Measurements from ENCODE around the gene MACIR. TPM values are rescaled to one million over a fixed set of nuclear protein-coding genes. Genes with fewer than 3 reads are reported as not detected.

The MACIR gene
- total RNA-seq, 4 donors from 2014 or later, result 21.7 to 72.8 (median 47.7) TPM

GRCh38 chr5:103298117-103298516, 39.6 kb downstream of the MACIR start:
- TF ChIP-seq, protein P1, sequence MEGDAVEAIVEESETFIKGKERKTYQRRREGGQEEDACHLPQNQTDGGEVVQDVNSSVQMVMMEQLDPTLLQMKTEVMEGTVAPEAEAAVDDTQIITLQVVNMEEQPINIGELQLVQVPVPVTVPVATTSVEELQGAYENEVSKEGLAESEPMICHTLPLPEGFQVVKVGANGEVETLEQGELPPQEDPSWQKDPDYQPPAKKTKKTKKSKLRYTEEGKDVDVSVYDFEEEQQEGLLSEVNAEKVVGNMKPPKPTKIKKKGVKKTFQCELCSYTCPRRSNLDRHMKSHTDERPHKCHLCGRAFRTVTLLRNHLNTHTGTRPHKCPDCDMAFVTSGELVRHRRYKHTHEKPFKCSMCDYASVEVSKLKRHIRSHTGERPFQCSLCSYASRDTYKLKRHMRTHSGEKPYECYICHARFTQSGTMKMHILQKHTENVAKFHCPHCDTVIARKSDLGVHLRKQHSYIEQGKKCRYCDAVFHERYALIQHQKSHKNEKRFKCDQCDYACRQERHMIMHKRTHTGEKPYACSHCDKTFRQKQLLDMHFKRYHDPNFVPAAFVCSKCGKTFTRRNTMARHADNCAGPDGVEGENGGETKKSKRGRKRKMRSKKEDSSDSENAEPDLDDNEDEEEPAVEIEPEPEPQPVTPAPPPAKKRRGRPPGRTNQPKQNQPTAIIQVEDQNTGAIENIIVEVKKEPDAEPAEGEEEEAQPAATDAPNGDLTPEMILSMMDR (IDR thresholded peaks at IDR 0.05), result no peak
- TF ChIP-seq POLR2A (IDR thresholded peaks at IDR 0.05) (no peak), EP300 (IDR thresholded peaks at IDR 0.05; ENCODE audit: low read depth) (no peak), POLR2AphosphoS5 (IDR thresholded peaks at IDR 0.05) (no peak)
- WGBS, 2 donors (ENCODE audit: low coverage in 1 of 2), result 81 to 87% methylated on average over 1 of the region's 1 CpG
- Histone ChIP-seq H3K27ac (no peak overlapping the region), H3K4me1 (no peaks in the 10 kb centered on the region), H3K9me3 (no peaks in the 10 kb centered on the region), H3K4me3 (no peak overlapping the region), H3K27me3 (no peaks in the 10 kb centered on the region), H3K36me3 (no peaks in the 10 kb centered on the region)
- intact Hi-C loops (cut with DNase I; ENCODE audit: low total_unique reads), result no loop called here
- DNase-seq, result no peak
- in situ Hi-C loops (cut with MboI; ENCODE audit: low pct_ligation_motif_present in 1 of 4, low pct_unique_long_range_greater_than_20kb in 1 of 4, low sequenced_read_pairs in 3 of 4), result no loop called here

GRCh38 chr5:103298607-103299188, 40.1 kb downstream of the MACIR start:
- no peaks in the 10 kb centered on the region for H3K9me3 ChIP-seq
- 82 to 90% methylated on average over 4 of the region's 4 CpGs for WGBS, 2 donors (ENCODE audit: low coverage in 1 of 2)
- no peak for DNase-seq
- in situ Hi-C loops (cut with MboI; ENCODE audit: low pct_ligation_motif_present in 1 of 4, low pct_unique_long_range_greater_than_20kb in 1 of 4, low sequenced_read_pairs in 3 of 4), result no loop called here
- no peak overlapping the region for H3K27ac ChIP-seq
- no peak for TF ChIP-seq POLR2AphosphoS5 (IDR thresholded peaks at IDR 0.05)
- TF ChIP-seq, protein P1 (IDR thresholded peaks at IDR 0.05), result no peak
- TF ChIP-seq EP300 (IDR thresholded peaks at IDR 0.05; ENCODE audit: low read depth), result no peak
- no peak for TF ChIP-seq POLR2A (IDR thresholded peaks at IDR 0.05)
- H3K36me3 ChIP-seq, result no peaks in the 10 kb centered on the region
- intact Hi-C loops (cut with DNase I; ENCODE audit: low total_unique reads), result no loop called here
- no peak overlapping the region for H3K4me3 ChIP-seq
- no peaks in the 10 kb centered on the region for H3K27me3 ChIP-seq
- no peaks in the 10 kb centered on the region for H3K4me1 ChIP-seq

DNA sequence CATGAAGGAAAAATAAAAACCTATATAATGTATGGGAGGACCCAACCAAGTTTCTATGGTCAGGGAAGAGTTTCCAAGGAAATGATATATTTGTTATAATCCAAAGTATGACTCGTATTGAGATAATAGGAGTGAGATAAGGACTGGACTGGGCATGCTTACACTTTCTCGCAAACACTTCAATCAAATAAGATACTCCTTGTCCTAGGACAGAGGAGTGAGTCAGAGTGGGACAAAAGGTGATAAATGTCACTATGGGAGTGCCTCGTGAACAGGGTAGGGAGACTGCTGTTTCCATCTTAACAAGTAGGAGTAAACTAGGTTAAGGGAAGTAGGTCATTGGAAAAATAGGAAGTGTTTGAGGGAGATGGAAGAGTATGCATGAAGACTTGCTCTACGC, 47.2 kb downstream of the MACIR start:
- 59 to 62% methylated on average over 3 to 4 of the region's 4 CpGs for WGBS, 2 donors (ENCODE audit: low coverage in 1 of 2)
- Histone ChIP-seq H3K9me3 (no peaks in the 10 kb centered on the region), H3K27ac (no peak overlapping the region), H3K27me3 (no peaks in the 10 kb centered on the region), H3K4me3 (no peak overlapping the region), H3K36me3 (no peaks in the 10 kb centered on the region), H3K4me1 (no peaks in the 10 kb centered on the region)
- intact Hi-C loops (cut with DNase I; ENCODE audit: low total_unique reads) (no loop called here), in situ Hi-C loops (cut with MboI; ENCODE audit: low pct_ligation_motif_present in 1 of 4, low pct_unique_long_range_greater_than_20kb in 1 of 4, low sequenced_read_pairs in 3 of 4) (no loop called here)
- no peak for DNase-seq
- TF ChIP-seq POLR2A (IDR thresholded peaks at IDR 0.05) (no peak), EP300 (IDR thresholded peaks at IDR 0.05; ENCODE audit: low read depth) (peak; percentile 36), POLR2AphosphoS5 (IDR thresholded peaks at IDR 0.05) (peak in 1 of 3 donors; percentile 40)

DNA sequence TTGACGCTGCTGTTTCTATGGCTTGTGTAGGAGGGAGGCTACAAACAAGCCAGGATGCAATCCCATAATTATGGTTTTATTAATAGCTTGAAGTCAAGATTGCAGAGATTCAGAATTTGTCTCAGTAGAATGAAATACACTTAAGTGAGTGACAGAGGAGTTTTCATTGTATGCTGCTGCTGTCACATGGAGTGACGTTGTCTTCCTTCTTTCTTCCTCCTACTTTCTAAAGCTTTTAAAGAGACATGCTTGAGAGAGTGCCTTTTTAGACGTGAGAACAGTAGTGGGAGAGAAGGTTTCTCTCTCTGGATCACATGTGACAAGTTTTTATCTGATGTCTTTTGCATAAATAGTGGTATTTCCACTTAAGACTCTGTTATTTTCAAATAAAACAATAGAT, 48.9 kb downstream of the MACIR start:
- in situ Hi-C loops (cut with MboI; ENCODE audit: low pct_ligation_motif_present in 1 of 4, low pct_unique_long_range_greater_than_20kb in 1 of 4, low sequenced_read_pairs in 3 of 4), result no loop called here
- Histone ChIP-seq H3K36me3 (no peaks in the 10 kb centered on the region), H3K27ac (no peak overlapping the region), H3K9me3 (no peaks in the 10 kb centered on the region), H3K27me3 (no peaks in the 10 kb centered on the region), H3K4me3 (no peak overlapping the region), H3K4me1 (no peaks in the 10 kb centered on the region)
- WGBS, 2 donors (ENCODE audit: low coverage in 1 of 2), result 69 to 75% methylated on average over 3 of the region's 3 CpGs
- intact Hi-C loops (cut with DNase I; ENCODE audit: low total_unique reads), result no loop called here
- no peak for TF ChIP-seq EP300 (IDR thresholded peaks at IDR 0.05; ENCODE audit: low read depth)
- no peak for TF ChIP-seq POLR2AphosphoS5 (IDR thresholded peaks at IDR 0.05)
- TF ChIP-seq, protein P1 (IDR thresholded peaks at IDR 0.05), result no peak
- TF ChIP-seq POLR2A (IDR thresholded peaks at IDR 0.05), result no peak
- DNase-seq, result no peak

DNA sequence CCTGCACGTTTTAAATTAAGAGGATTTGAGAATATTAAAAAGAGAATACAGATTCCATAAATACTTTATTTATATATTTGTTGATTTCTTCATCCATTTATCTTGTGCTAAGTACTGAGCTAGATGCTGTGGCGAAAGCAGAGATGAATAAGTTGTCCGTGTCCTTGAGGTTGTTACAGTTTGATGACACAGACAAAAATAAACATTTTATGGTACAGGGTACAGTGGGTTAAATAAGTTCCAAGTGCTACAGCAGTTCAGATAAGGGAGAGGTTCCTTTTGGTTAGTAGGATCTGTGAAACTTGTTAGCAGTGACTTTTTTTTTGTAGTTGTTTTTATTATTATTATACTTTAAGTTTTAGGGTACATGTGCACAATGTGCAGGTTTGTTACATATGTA, 50.2 kb downstream of the MACIR start:
- Histone ChIP-seq H3K9me3 (no peaks in the 10 kb centered on the region), H3K36me3 (no peaks in the 10 kb centered on the region), H3K4me1 (no peaks in the 10 kb centered on the region), H3K27me3 (no peaks in the 10 kb centered on the region), H3K27ac (no peak overlapping the region), H3K4me3 (no peak overlapping the region)
- intact Hi-C loops (cut with DNase I; ENCODE audit: low total_unique reads) (no loop called here), in situ Hi-C loops (cut with MboI; ENCODE audit: low pct_ligation_motif_present in 1 of 4, low pct_unique_long_range_greater_than_20kb in 1 of 4, low sequenced_read_pairs in 3 of 4) (no loop called here)
- 58 to 70% methylated on average over 3 of the region's 3 CpGs for WGBS, 2 donors (ENCODE audit: low coverage in 1 of 2)
- no peak for DNase-seq
- TF ChIP-seq POLR2AphosphoS5 (IDR thresholded peaks at IDR 0.05), result no peak
- no peak for TF ChIP-seq EP300 (IDR thresholded peaks at IDR 0.05; ENCODE audit: low read depth)
- TF ChIP-seq, protein P1 (IDR thresholded peaks at IDR 0.05), result no peak
